ENCODE data around the gene MEAK7.

- TF ChIP-seq EP300 (IDR thresholded peaks at IDR 0.05) (no peak), CTCF (IDR thresholded peaks at IDR 0.05) (no peak), POLR2AphosphoS5 (IDR thresholded peaks at IDR 0.05) (no peak), POLR2A (IDR thresholded peaks at IDR 0.05) (no peak)
These were observed 40.8 kb upstream of the MEAK7 start for GRCh38 chr16:84545114-84545737.
